Loucy (cell line): ENCODE results near the gene CDH5.

ENCODE experiments used
- H2AFZ ChIP-seq: fragments of 200-600 bp; sonication (generic); 2 replicates; pipeline ENCODE4 v1.6.0; 2016; ENCODE audit warnings: antibody characterized with exemption, mild to moderate bottlenecking, low read length, moderate library complexity
- H3F3A ChIP-seq: fragments of 200-600 bp; 2 replicates; pipeline ENCODE4 v1.6.0; 2016; ENCODE audit warnings: antibody characterized with exemption, low read depth, mild to moderate bottlenecking
- H3K27me3 ChIP-seq: fragments of 200-600 bp; sonication (generic); 2 replicates; pipeline ENCODE4 v1.6.1; 2014; ENCODE audit warnings: low read length, mild to moderate bottlenecking; ENCODE audit not compliant: insufficient read depth, poor library complexity, severe bottlenecking
- H3K36me3 ChIP-seq: fragments of 200-600 bp; sonication (generic); 2 replicates; pipeline ENCODE4 v1.6.1; 2016; ENCODE audit warnings: low read length; ENCODE audit not compliant: insufficient read depth
- H3K4me1 ChIP-seq: fragments of 200-600 bp; sonication (generic); 2 replicates; pipeline ENCODE4 v1.5.1; 2014; ENCODE audit warnings: low read length, mild to moderate bottlenecking; ENCODE audit not compliant: insufficient read depth, poor library complexity, severe bottlenecking
- H3K4me2 ChIP-seq: fragments of 200-600 bp; sonication (generic); 2 replicates; pipeline ENCODE4 v1.6.0; 2014; ENCODE audit warnings: antibody characterized with exemption, low read length, low read depth, mild to moderate bottlenecking; ENCODE audit not compliant: poor library complexity, severe bottlenecking
- H3K4me3 ChIP-seq: fragments of 200-600 bp; sonication (generic); 2 replicates; pipeline ENCODE4 v1.5.1; 2014; ENCODE audit warnings: low read length, mild to moderate bottlenecking, mixed read lengths; ENCODE audit not compliant: poor library complexity, severe bottlenecking
- H3K79me2 ChIP-seq: fragments of 200-600 bp; sonication (generic); 2 replicates; pipeline ENCODE4 v1.6.1; 2014; ENCODE audit warnings: low read length; ENCODE audit not compliant: insufficient read depth
- H3K9ac ChIP-seq: fragments of 200-600 bp; sonication (generic); 2 replicates; pipeline ENCODE4 v1.6.0; 2014; ENCODE audit warnings: mild to moderate bottlenecking, low read depth, low read length, moderate library complexity; ENCODE audit not compliant: poor library complexity, severe bottlenecking
- H3K9me2 ChIP-seq: fragments of 200-600 bp; sonication (generic); replicated peaks from 2 replicates; pipeline ENCODE4 v1.6.1; 2016; ENCODE audit warnings: low read depth, low read length, mixed read lengths
- H3K9me3 ChIP-seq: fragments of 200-600 bp; sonication (generic); 2 replicates; pipeline ENCODE4 v1.6.1; 2014; ENCODE audit warnings: mild to moderate bottlenecking, antibody characterized with exemption, low read length, low read depth; ENCODE audit not compliant: insufficient read depth
- H4K20me1 ChIP-seq: fragments of 200-600 bp; sonication (generic); 2 replicates; pipeline ENCODE4 v1.6.0; 2014; ENCODE audit warnings: antibody characterized with exemption, low read length, mild to moderate bottlenecking; ENCODE audit not compliant: insufficient read depth, poor library complexity, severe bottlenecking
- EZH2phosphoT487 ChIP-seq: fragments of 200-600 bp; IDR thresholded peaks from 2 replicates; pipeline ENCODE4 v1.6.1; 2018; ENCODE audit warnings: antibody characterized with exemption, mild to moderate bottlenecking, moderate library complexity, borderline replicate concordance
- TF ChIP-seq, protein P1 (sequence below): fragments of 200-600 bp; sonication (generic); conservative IDR thresholded peaks from 2 replicates; pipeline ENCODE4 v1.5.1; 2014; ENCODE audit warnings: mild to moderate bottlenecking, antibody characterized with exemption, low read length

The CDH5 gene

DNA sequence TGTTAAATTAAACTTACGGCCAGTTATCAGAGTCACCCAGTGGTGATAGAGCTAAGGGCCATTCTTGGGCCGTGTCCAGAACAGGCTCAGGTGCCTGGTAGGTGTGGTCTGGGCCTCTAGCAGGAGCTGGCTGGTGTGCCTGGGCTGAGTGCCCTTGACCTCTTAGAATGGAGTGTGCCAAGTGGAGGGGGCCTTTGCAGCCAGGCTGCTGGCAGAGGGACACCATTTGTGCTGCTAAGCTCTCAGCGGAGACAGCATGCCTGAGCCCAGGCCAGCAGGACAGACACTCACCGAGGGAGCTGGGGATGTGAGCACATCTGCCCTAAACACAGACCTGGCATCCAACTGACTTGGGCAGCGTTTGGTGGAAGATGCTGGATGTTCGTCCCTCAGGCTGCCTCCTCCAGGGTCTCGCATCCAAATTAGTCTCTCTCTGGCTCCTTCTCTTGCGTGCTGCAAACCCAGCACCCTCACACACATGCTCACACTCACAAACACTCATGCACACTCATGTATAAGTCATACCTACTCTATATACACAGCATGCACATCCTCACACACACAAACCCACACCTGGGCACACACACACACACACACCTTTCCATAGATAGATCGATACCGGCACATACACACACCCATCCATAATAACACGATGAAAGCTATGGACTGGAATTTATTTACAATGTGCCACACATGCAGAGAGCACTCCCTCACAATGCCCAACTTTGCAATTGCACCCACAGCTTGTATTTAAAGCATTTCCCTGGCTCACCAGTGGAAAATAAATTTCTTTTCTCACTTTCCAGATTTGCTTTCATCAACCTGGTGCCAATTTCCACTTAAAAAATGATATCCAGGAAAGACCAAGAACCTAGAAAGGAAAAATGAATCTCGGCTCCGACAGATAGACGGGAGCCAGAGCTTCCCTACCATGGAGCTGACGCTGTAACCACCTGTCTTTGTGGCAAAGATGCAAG, 33.6 kb upstream of the CDH5 start:
- Histone ChIP-seq H2AFZ (no peak overlapping the region), H3F3A (no peaks in the 10 kb centered on the region), H3K4me1 (no peaks in the 10 kb centered on the region), H3K4me2 (no peak overlapping the region), H3K27me3 (no peaks in the 10 kb centered on the region), H4K20me1 (no peaks in the 10 kb centered on the region), H3K9ac (no peak overlapping the region), H3K36me3 (no peaks in the 10 kb centered on the region), H3K9me3 (no peaks in the 10 kb centered on the region), H3K79me2 (no peaks in the 10 kb centered on the region), H3K4me3 (no peak overlapping the region), H3K9me2 (no peaks in the 10 kb centered on the region)
- no peak for TF ChIP-seq EZH2phosphoT487
- TF ChIP-seq, protein P1, sequence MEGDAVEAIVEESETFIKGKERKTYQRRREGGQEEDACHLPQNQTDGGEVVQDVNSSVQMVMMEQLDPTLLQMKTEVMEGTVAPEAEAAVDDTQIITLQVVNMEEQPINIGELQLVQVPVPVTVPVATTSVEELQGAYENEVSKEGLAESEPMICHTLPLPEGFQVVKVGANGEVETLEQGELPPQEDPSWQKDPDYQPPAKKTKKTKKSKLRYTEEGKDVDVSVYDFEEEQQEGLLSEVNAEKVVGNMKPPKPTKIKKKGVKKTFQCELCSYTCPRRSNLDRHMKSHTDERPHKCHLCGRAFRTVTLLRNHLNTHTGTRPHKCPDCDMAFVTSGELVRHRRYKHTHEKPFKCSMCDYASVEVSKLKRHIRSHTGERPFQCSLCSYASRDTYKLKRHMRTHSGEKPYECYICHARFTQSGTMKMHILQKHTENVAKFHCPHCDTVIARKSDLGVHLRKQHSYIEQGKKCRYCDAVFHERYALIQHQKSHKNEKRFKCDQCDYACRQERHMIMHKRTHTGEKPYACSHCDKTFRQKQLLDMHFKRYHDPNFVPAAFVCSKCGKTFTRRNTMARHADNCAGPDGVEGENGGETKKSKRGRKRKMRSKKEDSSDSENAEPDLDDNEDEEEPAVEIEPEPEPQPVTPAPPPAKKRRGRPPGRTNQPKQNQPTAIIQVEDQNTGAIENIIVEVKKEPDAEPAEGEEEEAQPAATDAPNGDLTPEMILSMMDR = no peak

DNA sequence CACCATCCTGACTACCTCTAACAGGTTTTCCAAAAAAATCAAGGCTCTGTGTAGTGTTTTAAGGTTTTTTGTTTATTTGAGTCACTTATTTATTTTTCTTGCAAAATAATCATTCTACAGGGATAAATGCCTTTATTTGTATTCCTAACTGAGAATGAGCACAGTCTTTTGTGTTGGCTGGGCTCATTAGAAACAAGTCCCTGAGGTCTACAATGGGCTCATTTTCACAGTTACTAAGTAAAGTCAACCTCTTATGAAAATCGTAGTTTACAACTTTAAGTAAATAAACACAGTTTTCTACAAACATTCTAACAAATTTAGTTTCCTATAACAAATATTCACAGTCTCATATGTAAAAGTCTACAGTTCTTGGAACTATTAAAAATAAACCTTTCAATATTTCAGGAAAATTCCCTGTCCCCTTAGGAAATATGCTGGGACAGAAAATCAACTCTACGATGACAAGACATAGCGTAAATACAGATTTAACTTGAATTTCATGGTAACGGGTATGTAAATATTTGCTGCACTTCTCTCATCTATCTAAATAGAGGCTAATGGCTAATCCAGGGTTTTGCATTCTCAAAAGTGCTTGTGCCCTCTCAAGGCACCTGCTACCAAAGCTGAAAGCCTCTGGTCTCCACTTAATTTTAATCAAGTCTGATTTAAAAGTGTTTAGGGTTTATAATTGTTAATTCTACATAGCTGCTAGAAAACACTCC, 31.5 kb upstream of the CDH5 start:
- Histone ChIP-seq H3K79me2 (no peaks in the 10 kb centered on the region), H3K9me2 (no peaks in the 10 kb centered on the region), H4K20me1 (no peaks in the 10 kb centered on the region), H3K27me3 (no peaks in the 10 kb centered on the region), H3K9ac (no peak overlapping the region), H3K36me3 (no peaks in the 10 kb centered on the region), H3K4me2 (no peak overlapping the region), H3F3A (no peaks in the 10 kb centered on the region), H3K9me3 (no peaks in the 10 kb centered on the region), H2AFZ (no peak overlapping the region), H3K4me1 (no peaks in the 10 kb centered on the region), H3K4me3 (no peak overlapping the region)
- TF ChIP-seq, protein P1 = no peak
- TF ChIP-seq EZH2phosphoT487 = no peak

DNA sequence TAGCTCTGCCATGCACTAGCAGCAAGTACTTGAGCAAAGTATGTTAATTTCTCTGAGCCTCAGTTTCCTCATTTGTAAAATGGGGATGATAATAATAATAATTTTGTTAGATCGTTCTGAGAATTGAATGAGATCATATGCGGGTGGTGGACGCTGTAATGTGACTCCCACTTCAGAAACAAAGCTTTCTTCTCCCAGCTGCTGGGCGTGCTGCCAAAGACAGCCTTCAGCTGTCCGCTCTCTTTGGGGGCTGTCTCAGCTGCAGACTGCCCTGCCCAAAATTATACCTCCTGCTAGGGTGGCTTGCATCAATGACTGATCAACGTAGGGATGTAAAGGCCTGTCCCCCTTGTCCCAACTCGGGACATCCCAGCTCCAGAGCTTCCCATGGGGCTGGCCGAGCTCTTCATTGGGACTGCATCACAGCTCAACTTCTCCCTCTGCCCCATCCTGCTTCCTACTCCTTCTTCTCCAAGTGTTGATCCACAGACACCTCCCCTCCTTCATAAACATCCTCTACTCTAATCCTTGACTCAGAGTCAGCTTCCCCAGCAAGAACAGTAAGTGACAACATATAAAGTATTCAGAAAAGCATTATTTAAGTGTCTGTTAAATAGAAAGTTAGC, 30.7 kb upstream of the CDH5 start:
- no peak overlapping the region for H3K9ac ChIP-seq
- no peaks in the 10 kb centered on the region for H3K79me2 ChIP-seq
- H3K9me2 ChIP-seq = no peaks in the 10 kb centered on the region
- TF ChIP-seq, protein P1 = no peak
- no peak for TF ChIP-seq EZH2phosphoT487
- no peaks in the 10 kb centered on the region for H3F3A ChIP-seq
- H2AFZ ChIP-seq = no peak overlapping the region
- H4K20me1 ChIP-seq = no peaks in the 10 kb centered on the region
- H3K4me2 ChIP-seq = no peak overlapping the region
- no peak overlapping the region for H3K4me3 ChIP-seq
- H3K4me1 ChIP-seq = no peaks in the 10 kb centered on the region
- no peaks in the 10 kb centered on the region for H3K9me3 ChIP-seq
- no peaks in the 10 kb centered on the region for H3K36me3 ChIP-seq
- no peaks in the 10 kb centered on the region for H3K27me3 ChIP-seq
